NCI-H345 treated with DMSO at 0.1 percent for 48 hours (cell line): ENCODE results near the gene TSPAN31.
"Not testable (repeated sequence)": the region's sequence is repeated elsewhere in the genome, so short reads cannot be mapped to it uniquely, and the experiment has no call there.

Source experiments
- DNase-seq: peaks from one replicate; lab custom pipeline; 2025; ENCODE audit not compliant: unreplicated experiment; lab: John Stamatoyannopoulos, UW

TSPAN31 gene

GRCh38 chr12:57744777-57745484 lies at the start of gene TSPAN31:
TSPAN31 (plus strand) TSS chr12:57745039; CDS start chr12:57745155, 116 bp downstream.
- DNase-seq = peak; percentile 97

DNA sequence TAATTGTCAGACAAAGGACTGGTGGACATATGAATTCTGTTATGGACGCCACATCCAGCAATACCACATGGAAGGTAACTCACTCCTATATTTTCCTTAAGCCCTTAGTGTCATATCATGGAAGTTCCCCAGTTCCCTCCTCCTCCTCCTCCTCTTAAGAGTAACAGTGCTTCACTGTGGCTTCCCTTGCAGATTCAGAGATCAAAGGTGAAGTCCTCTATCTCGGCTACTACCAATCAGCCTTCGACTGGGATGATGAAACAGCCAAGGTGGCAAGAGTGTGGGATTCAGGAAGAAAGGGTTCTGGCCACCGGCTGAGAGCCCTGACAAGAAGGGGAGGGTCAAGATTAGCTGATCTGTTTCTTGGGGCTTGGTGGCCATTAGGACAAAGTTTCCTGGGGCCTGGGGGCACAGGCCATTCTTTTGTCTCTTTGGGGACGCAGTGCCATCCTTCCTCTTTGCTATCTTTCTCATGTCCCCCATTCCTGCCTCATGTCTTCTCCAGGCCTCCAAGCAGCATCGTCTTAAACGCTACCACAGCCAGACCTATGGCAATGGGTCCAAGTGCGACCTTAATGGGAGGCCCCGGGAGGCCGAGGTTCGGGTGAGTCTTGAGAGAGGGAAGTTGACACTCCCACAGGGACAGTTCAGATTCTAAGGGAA lies 48.9 kb upstream of the TSPAN31 start:
- DNase-seq = no peak

GRCh38 chr12:57697076-57697475 lies 47.8 kb upstream of the TSPAN31 start:
- DNase-seq = no peak

DNA sequence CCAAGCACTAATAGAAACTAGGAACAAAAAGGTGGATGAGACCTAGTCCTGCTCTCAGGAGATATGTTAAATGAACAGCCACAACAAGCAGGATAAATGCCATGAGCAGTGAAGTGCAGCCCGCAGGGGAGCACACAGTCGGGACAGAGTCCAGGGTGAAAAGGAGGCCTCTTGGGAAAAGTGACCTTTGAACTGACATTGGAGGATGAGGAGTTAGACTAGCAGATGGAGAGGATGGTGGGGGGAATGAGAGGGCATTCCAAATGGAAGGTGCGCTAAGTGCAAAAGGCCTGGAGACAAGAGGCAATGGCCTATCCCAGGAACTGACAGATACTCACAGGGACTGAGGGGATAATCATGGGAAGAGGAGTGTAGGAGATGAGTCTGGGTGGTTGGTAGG lies 46.4 kb upstream of the TSPAN31 start:
- DNase-seq = no peak

- DNase-seq = no peak
These were observed 44.5 kb upstream of the TSPAN31 start for GRCh38 chr12:57700317-57700716.

DNA sequence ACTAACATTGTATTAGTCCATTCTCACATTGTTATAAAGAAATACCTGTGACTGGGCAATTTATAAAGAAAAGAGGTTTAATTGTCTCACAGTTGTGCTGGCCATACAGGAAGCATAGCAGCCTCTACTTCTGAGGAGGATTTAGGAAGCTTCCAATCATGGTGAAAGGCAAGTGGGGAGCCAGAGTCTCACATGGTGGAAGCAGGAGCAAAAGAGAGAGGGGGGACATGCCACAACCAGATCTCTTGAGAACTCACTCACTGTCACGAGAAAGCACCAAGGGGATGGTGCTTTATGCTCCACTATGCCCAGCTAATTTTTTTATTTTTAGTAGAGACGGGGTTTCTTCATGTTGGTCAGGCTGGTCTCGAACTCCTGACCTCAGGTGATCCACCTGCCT lies 37.6 kb upstream of the TSPAN31 start:
- DNase-seq = no peak

DNA sequence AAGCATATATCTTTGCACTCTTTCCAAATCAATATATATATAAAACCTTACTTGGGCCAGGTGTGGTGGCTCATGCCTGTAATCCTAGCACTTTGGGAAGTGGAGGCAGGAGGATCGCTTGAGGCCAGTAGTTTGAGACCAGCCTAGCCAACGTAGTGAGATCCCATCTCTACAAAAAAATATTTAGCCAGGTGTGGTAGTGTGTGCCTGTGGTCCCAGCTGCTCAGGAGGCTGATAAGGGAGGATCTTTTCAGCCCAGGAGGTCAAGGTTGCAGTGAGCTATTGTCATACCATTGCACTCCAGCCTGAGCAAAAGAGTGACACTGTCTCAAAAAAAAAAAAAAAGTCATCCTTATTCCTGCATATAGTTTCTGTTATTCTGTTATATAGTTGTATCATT lies 36.5 kb upstream of the TSPAN31 start:
- no peak for DNase-seq

- DNase-seq = no peak
These were observed 32.1 kb upstream of the TSPAN31 start for GRCh38 chr12:57712701-57713100.

DNA sequence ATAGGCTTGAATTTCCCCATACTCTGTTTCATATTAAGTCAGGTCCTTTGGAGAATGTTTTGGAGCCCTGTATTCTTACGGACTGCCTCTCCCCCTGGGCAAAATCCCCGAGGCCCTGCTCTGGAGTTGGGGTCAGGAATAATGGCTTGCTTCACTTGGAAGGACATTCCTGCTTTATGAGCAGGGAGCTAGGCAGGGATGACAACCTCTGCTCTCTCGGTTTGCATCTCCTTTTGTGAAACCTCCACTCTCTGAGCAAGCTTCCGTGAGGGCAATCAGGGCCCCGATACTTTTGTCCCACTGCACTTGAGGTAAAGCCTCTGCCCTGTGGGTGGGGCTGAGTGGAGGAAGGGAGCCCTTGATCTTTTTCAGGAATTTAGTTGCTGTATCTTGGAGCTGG lies 31.6 kb upstream of the TSPAN31 start:
- DNase-seq = no peak

DNA sequence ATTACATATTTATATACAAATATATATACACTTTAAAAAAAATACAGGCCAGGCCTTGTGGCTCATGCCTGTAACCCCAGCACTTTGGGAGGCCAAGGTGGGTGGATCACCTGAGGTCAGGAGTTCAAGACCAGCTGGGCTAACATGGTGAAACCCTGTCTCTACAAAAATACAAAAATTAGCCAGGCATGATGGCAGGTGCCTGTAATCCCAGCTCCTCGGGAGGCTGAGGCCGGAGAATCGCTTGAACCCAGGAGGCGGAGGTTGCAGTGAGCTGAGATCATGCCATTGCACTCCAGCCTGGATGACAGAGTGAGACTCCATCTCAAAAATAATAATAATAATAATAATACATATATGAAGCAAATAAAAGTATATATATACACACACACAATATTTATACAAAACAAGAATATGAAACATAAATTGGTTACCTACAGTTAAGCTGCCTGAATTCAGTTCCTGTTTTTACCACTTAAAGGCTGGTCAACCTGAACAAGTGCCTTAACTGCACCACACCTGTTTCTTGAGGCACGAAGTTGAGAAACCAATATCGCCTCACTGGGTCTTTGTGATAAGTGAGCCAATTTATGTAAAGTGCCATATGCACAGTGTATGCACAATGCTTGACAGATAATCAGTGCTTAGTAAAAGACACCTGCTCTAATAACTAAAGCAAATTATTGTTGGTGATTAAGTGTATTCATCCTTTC lies 29.6 kb upstream of the TSPAN31 start:
- DNase-seq = not testable (repeated sequence)

- no peak for DNase-seq
These were observed 29.1 kb upstream of the TSPAN31 start for GRCh38 chr12:57715786-57716185.

DNA sequence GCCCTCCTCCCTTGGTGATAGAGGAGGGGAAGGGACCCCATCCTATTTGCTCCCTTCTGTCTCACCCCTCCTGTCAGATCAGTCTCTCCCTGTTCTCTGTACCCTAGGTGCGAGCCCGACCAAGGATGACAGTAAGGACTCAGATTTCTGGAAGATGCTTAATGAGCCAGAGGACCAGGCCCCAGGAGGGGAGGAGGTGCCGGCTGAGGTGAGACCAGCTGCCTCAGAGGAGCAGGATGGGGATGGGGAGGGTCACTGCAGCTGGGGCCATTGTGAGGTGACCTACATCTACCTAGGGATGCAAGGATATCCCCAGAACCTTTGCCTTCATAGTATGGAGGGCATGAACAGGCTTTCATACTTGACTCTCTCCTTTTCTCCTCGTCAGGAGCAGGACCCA lies 28.5 kb upstream of the TSPAN31 start:
- DNase-seq = no peak

DNA sequence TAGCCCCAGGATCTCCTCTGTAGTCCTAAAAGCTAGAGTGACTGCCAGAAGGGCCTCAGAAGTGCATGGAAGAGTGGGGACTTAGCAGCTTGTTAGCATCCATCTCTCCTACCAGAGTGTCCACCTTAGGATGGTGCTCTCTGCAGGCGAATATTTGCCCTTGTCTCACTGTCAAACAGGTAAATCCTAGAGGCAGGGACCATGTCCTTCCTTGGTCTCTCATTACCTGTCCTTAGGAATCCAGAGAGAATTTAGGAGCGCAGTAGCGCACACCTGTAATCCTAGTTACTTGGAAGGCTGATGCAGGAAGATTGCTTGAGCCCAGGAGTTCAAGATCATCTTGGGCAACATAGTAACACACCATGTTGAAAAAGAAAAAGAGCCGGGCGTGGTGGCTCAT lies 27.7 kb upstream of the TSPAN31 start:
- DNase-seq = no peak

DNA sequence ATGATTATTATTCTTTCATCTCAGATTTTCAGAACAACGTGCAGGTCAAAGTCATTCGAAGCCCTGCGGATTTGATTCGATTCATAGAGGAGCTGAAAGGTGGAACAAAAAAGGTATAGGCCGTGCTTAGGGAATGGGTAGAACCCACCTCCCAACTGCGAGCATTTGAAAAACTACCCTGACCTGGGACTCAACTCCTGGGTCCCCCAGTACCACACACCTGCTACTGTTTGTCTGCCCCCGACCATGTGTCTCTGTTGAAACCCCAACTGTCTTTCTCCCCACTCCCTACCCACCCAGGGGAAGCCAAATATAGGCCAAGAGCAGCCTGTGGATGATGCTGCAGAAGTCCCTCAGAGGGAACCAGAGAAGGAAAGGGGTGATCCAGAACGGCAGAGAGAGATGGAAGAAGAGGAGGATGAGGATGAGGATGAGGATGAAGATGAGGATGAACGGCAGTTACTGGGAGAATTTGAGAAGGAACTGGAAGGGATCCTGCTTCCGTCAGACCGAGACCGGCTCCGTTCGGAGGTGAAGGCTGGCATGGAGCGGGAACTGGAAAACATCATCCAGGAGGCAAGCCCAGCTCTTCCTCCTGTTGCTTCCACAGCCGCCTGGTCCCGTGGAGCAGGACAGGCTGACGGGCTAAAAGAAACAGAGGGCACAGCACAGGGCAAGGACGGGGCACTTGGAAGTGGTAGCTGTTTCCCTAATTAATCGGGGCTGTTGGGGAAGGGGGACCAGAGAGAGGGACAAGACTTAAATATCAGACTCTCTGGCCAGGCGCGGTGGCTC lies 26.8 kb upstream of the TSPAN31 start:
- no peak for DNase-seq

DNA sequence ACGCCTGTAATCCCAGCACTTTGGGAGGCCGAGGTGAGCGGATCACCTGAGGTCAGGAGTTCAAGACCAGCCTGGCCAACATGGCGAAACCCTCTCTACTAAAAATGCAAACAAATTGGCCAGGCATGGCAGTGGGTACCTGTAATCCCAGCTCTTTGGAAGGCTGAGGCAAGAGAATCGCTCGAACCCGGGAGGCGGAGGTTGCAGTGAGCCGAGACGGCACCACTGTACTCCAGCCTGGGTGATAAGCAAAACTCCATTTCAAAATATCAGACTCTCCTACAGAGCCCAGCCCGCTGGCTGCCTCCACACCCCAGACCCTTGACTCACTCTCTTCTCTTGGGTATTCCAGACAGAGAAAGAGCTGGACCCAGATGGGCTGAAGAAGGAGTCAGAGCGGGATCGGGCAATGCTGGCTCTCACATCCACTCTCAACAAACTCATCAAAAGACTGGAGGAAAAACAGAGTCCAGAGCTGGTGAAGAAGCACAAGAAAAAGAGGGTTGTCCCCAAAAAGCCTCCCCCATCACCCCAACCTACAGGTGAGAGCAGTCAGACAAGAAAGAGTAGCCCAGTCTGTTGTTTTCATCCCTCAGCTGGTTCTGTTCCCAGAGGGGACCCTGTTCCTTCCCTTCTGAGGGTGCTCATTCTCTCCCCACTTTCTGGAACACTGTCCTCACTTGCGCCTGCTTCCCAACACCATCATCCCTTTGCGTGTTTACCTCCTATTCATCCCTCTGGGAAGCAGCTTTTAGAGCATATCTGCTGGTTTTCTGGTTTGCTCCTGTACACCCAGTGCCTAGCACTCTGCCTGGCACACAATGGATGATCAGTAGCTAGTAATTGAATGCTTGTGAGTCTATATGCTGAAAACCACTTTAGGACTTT lies 26.0 kb upstream of the TSPAN31 start:
- DNase-seq = no peak

DNA sequence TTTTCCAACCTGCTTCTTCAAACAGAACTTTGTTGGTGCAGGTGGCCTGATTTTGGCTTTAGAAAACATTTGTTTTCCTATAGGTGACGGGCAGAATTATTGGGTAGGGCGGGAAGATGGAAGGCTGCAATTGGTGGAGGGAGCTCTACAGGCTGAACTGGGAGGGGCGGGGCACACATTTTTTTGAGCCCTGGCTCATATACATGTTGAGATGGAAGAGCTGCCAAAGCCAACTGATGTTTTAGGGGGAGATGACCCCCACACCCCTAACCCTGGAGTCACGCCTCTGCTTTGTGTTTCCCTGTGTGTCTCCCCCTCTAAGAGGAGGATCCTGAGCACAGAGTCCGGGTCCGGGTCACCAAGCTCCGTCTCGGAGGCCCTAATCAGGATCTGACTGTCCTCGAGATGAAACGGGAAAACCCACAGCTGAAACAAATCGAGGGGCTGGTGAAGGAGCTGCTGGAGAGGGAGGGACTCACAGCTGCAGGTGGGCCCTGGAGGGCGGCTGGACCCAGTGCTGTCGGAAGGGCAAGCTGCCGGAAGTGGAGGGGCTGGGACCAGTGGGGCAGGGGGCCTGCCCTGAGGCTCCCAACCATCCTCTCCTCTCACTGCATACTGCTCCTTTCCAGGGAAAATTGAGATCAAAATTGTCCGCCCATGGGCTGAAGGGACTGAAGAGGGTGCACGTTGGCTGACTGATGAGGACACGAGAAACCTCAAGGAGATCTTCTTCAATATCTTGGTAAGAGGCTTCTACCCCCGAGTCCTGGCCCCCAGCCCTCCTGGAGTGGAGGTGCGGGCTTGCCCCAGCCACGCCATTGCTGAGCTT lies 24.8 kb upstream of the TSPAN31 start:
- DNase-seq = no peak

DNA sequence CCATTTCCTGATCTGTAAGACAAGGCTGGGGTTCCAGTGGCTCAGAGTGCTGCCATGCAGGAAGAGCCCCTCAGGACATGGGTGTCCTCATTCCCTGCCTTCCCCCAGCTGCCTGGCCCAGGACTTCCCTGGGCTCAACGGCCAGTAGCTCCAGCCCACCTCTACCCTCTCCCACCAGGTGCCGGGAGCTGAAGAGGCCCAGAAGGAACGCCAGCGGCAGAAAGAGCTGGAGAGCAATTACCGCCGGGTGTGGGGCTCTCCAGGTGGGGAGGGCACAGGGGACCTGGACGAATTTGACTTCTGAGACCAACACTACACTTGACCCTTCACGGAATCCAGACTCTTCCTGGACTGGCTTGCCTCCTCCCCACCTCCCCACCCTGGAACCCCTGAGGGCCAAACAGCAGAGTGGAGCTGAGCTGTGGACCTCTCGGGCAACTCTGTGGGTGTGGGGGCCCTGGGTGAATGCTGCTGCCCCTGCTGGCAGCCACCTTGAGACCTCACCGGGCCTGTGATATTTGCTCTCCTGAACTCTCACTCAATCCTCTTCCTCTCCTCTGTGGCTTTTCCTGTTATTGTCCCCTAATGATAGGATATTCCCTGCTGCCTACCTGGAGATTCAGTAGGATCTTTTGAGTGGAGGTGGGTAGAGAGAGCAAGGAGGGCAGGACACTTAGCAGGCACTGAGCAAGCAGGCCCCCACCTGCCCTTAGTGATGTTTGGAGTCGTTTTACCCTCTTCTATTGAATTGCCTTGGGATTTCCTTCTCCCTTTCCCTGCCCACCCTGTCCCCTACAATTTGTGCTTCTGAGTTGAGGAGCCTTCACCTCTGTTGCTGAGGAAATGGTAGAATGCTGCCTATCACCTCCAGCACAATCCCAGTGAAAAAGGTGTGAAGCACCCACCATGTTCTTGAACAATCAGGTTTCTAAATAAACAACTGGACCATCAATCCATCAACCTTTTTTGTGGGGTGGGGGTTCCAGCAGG lies 23.9 kb upstream of the TSPAN31 start:
- no peak for DNase-seq

GRCh38 chr12:57721846-57722608 lies 22.8 kb upstream of the TSPAN31 start:
- DNase-seq = not testable (repeated sequence)
